ENCODE measurements around the gene AIFM3. TPM values are rescaled to one million over a fixed set of nuclear protein-coding genes. Genes with fewer than 3 reads are reported as not detected.
"Not testable (repeated sequence)": the region's sequence is repeated elsewhere in the genome, so short reads cannot be mapped to it uniquely, and the experiment has no call there.

The AIFM3 gene
- total RNA-seq, 1 experiment from 2014 or later = 9.7 TPM

DNA sequence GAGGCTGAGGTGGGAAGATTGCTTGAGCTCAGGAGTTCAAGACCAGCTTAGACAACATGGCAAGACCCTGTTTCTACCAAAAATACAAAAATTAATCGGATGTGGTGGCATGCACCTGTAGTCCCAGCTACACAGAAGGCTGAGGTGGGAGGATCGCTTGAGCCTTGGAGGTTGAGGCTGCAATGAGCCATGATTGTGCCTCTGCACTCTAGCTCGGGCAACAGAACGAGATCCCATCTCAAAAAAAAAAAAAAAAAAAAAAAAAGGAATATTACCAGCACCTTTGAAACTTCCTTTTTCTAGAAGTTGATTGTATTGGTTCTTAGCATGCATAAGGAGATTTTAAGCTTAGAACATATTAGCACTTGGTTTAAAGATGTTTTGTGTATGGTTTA, 38.5 kb upstream of the AIFM3 start (continued):
- TF ChIP-seq, protein P1, sequence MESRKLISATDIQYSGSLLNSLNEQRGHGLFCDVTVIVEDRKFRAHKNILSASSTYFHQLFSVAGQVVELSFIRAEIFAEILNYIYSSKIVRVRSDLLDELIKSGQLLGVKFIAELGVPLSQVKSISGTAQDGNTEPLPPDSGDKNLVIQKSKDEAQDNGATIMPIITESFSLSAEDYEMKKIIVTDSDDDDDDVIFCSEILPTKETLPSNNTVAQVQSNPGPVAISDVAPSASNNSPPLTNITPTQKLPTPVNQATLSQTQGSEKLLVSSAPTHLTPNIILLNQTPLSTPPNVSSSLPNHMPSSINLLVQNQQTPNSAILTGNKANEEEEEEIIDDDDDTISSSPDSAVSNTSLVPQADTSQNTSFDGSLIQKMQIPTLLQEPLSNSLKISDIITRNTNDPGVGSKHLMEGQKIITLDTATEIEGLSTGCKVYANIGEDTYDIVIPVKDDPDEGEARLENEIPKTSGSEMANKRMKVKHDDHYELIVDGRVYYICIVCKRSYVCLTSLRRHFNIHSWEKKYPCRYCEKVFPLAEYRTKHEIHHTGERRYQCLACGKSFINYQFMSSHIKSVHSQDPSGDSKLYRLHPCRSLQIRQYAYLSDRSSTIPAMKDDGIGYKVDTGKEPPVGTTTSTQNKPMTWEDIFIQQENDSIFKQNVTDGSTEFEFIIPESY (IDR thresholded peaks at IDR 0.05; ENCODE audit: extremely low read depth, insufficient replicate concordance, low read length) = no peak
- TF ChIP-seq SRF (IDR thresholded peaks at IDR 0.05; ENCODE audit: low read depth) = no peak

DNA sequence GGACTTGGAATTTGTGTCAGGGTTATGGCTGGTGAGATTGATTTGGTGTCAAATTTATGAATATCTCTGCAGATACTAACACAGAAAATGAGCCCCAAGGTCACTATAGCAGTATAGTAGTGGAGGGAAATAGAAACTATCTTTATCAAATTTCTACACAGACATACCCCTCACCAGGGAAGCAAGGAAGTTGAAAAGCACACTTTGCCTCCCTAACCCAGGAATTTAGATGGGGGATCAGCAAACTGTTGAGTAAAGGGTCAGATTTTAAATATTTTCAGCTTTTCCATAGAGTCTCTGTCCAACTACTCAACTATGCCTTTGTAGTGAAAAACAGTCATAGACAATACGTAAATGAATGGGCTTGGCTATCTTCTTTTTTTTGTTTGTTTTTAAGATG, 37.1 kb upstream of the AIFM3 start:
- Histone ChIP-seq H3K36me3 (ENCODE audit: control insufficient read depth in 1 of 2, insufficient read depth in 2 of 2, low read length in 2 of 2) (peaks cover 8% of the 10 kb centered on the region in 2 experiments; a peak in 3 of 4 replicates), H3K9me3 (ENCODE audit: control insufficient read depth in 1 of 2, insufficient read depth in 1 of 2, low read depth in 1 of 2, low read length in 2 of 2) (no peaks in the 10 kb centered on the region), H3K4me2 (ENCODE audit: low read length) (no peak overlapping the region), H3K9me2 (ENCODE audit: insufficient read depth) (no peaks in the 10 kb centered on the region), H4K20me1 (ENCODE audit: insufficient read depth) (peaks cover 41% of the 10 kb centered on the region; the same call in 1 of the 2 replicates), H3K79me2 (ENCODE audit: insufficient read depth, low read length) (peaks cover 99% of the 10 kb centered on the region), H3K27ac (ENCODE audit: low read depth, low read length) (no peak overlapping the region), H3K4me1 (ENCODE audit: control insufficient read depth in 1 of 2, insufficient read depth in 2 of 2, low read length in 2 of 2) (no peaks in the 10 kb centered on the region; a peak in 1 of 4 replicates), H3K27me3 (ENCODE audit: insufficient read depth, low read length) (no peaks in the 10 kb centered on the region), H3K9ac (ENCODE audit: low read length) (no peak overlapping the region), H2AFZ (ENCODE audit: low read depth, low read length, poor library complexity, severe bottlenecking) (no peak overlapping the region), H3K4me3 (replicated peaks in 1 of 2; ENCODE audit: low read depth in 1 of 2, low read length in 2 of 2) (no peak overlapping the region)
- POLR2A ChIA-PET = no interaction called here
- ATAC-seq = no peak
- BruUV-seq (replicated peaks) = no TSS peak
- DNase-seq (ENCODE audit: low read depth, low spot score) = no peak
- RAD21 ChIA-PET (ENCODE audit: low non-redundant PET in 1 of 2, low total read pairs in 2 of 2, uncharacterized antibody in 2 of 2, unreplicated experiment in 2 of 2) = no interaction called here
- TF ChIP-seq SP1 (IDR thresholded peaks at IDR 0.05; ENCODE audit: low read depth) (no peak), EZH2phosphoT487 (IDR thresholded peaks at IDR 0.05; ENCODE audit: borderline replicate concordance) (no peak), TCF7L2 (IDR thresholded peaks at IDR 0.05; ENCODE audit: borderline replicate concordance, extremely low read depth, insufficient read depth, insufficient read length) (no peak), SIN3A (IDR thresholded peaks at IDR 0.05; ENCODE audit: low read depth) (no peak), FOSL1 (IDR thresholded peaks at IDR 0.05; ENCODE audit: low read depth) (no peak)
- TF ChIP-seq, protein P2, sequence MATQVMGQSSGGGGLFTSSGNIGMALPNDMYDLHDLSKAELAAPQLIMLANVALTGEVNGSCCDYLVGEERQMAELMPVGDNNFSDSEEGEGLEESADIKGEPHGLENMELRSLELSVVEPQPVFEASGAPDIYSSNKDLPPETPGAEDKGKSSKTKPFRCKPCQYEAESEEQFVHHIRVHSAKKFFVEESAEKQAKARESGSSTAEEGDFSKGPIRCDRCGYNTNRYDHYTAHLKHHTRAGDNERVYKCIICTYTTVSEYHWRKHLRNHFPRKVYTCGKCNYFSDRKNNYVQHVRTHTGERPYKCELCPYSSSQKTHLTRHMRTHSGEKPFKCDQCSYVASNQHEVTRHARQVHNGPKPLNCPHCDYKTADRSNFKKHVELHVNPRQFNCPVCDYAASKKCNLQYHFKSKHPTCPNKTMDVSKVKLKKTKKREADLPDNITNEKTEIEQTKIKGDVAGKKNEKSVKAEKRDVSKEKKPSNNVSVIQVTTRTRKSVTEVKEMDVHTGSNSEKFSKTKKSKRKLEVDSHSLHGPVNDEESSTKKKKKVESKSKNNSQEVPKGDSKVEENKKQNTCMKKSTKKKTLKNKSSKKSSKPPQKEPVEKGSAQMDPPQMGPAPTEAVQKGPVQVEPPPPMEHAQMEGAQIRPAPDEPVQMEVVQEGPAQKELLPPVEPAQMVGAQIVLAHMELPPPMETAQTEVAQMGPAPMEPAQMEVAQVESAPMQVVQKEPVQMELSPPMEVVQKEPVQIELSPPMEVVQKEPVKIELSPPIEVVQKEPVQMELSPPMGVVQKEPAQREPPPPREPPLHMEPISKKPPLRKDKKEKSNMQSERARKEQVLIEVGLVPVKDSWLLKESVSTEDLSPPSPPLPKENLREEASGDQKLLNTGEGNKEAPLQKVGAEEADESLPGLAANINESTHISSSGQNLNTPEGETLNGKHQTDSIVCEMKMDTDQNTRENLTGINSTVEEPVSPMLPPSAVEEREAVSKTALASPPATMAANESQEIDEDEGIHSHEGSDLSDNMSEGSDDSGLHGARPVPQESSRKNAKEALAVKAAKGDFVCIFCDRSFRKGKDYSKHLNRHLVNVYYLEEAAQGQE (IDR thresholded peaks at IDR 0.05; ENCODE audit: low read depth) = no peak
- CTCF ChIA-PET = no interaction called here
- intact Hi-C loops (cut with micrococcal nuclease) = no loop called here

DNA sequence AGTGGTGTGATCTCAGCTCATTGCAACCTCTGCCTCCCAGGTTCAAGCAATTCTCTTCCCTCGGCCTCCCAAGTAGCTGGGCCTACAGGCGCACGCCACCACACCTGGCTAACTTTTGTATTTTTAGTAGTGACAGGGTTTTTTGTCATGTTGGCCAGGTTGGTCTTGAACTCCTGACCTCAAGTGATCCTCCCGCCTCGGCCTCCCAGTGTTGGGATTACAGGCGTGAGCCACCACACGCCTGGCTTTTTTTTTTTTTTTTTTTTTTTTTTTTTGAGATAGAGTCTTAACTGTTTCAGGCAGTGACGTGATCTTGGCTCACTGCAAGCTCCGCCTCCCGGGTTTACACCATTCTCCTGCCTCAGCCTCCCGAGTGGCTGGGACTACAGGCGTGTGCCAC, 36.6 kb upstream of the AIFM3 start:
- H3K79me2 ChIP-seq (ENCODE audit: insufficient read depth, low read length) = peaks cover 99% of the 10 kb centered on the region
- H3K4me3 ChIP-seq (replicated peaks in 1 of 2; ENCODE audit: low read depth in 1 of 2, low read length in 2 of 2); CTCF ChIA-PET; BruUV-seq (replicated peaks); H2AFZ ChIP-seq (ENCODE audit: low read depth, low read length, poor library complexity, severe bottlenecking); RAD21 ChIA-PET (ENCODE audit: low non-redundant PET in 1 of 2, low total read pairs in 2 of 2, uncharacterized antibody in 2 of 2, unreplicated experiment in 2 of 2); H3K9me2 ChIP-seq (ENCODE audit: insufficient read depth); H3K27me3 ChIP-seq (ENCODE audit: insufficient read depth, low read length); H3K27ac ChIP-seq (ENCODE audit: low read depth, low read length); intact Hi-C loops (cut with micrococcal nuclease); DNase-seq (ENCODE audit: low read depth, low spot score); POLR2A ChIA-PET; H3K9ac ChIP-seq (ENCODE audit: low read length); H3K4me2 ChIP-seq (ENCODE audit: low read length); H3K9me3 ChIP-seq (ENCODE audit: control insufficient read depth in 1 of 2, insufficient read depth in 1 of 2, low read depth in 1 of 2, low read length in 2 of 2); ATAC-seq; H3K4me1 ChIP-seq (ENCODE audit: control insufficient read depth in 1 of 2, insufficient read depth in 2 of 2, low read length in 2 of 2): not testable (repeated sequence)
- peaks cover 8 to 11% of the 10 kb centered on the region in 2 experiments; a peak in 3 of 4 replicates for H3K36me3 ChIP-seq (ENCODE audit: control insufficient read depth in 1 of 2, insufficient read depth in 2 of 2, low read length in 2 of 2)
- peaks cover 38% of the 10 kb centered on the region; the same call in 1 of the 2 replicates for H4K20me1 ChIP-seq (ENCODE audit: insufficient read depth)
